ENCODE data around the gene GPC6. TPM values are rescaled to one million over a fixed set of nuclear protein-coding genes. Genes with fewer than 3 reads are reported as not detected.

Gene GPC6
- polyA plus RNA-seq, 1 of the 3 experiments (the other 2 are of a cell fraction): 6.7 TPM

DNA sequence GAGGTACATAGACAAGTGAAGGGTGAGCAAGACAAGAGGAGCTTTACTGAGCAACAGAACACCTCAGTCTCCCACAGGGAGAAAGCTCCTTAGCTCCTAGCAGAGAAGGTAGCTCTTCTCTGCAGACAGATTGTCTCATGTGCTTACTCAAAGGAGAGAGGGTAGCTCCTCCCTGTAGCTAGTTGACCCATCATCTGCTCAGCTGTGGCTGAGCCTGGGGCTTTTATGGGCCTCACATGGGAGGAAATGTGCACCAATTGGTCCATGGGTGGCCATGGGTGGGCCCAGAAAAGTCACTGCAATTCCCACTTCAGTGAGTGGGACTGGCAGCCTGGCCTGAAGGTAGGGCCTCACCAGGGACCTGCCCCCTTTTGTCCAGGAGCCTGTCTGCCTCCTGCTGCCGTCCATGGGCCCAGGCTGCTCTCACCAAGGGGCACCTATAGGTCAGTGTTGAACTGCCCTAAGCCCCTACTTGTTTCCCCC lies 246.2 kb downstream of the GPC6 start:
- H3K4me3 ChIP-seq (ENCODE audit: low read depth in 2 of 2, low read length in 1 of 2): no peak overlapping the region
- H3K9me3 ChIP-seq: peaks cover 4% of the 10 kb centered on the region; the same call in 1 of the 2 replicates
- POLR2A ChIA-PET: no interaction called here
- DNase-seq: no peak
- no peaks in the 10 kb centered on the region for H3K9me2 ChIP-seq
- H3K27ac ChIP-seq (ENCODE audit: low read depth in 2 of 2, low read length in 1 of 2): no peak overlapping the region
- TF ChIP-seq, protein P1, sequence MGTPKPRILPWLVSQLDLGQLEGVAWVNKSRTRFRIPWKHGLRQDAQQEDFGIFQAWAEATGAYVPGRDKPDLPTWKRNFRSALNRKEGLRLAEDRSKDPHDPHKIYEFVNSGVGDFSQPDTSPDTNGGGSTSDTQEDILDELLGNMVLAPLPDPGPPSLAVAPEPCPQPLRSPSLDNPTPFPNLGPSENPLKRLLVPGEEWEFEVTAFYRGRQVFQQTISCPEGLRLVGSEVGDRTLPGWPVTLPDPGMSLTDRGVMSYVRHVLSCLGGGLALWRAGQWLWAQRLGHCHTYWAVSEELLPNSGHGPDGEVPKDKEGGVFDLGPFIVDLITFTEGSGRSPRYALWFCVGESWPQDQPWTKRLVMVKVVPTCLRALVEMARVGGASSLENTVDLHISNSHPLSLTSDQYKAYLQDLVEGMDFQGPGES (IDR thresholded peaks at IDR 0.05; ENCODE audit: low read depth, low read length): no peak
- TF ChIP-seq GATA2 (CRISPR knock-in tag; IDR thresholded peaks at IDR 0.05): no peak
- TF ChIP-seq, protein P2, sequence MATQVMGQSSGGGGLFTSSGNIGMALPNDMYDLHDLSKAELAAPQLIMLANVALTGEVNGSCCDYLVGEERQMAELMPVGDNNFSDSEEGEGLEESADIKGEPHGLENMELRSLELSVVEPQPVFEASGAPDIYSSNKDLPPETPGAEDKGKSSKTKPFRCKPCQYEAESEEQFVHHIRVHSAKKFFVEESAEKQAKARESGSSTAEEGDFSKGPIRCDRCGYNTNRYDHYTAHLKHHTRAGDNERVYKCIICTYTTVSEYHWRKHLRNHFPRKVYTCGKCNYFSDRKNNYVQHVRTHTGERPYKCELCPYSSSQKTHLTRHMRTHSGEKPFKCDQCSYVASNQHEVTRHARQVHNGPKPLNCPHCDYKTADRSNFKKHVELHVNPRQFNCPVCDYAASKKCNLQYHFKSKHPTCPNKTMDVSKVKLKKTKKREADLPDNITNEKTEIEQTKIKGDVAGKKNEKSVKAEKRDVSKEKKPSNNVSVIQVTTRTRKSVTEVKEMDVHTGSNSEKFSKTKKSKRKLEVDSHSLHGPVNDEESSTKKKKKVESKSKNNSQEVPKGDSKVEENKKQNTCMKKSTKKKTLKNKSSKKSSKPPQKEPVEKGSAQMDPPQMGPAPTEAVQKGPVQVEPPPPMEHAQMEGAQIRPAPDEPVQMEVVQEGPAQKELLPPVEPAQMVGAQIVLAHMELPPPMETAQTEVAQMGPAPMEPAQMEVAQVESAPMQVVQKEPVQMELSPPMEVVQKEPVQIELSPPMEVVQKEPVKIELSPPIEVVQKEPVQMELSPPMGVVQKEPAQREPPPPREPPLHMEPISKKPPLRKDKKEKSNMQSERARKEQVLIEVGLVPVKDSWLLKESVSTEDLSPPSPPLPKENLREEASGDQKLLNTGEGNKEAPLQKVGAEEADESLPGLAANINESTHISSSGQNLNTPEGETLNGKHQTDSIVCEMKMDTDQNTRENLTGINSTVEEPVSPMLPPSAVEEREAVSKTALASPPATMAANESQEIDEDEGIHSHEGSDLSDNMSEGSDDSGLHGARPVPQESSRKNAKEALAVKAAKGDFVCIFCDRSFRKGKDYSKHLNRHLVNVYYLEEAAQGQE (IDR thresholded peaks at IDR 0.05; ENCODE audit: low read depth, low read length): no peak
- no peak for TF ChIP-seq TCF12 (IDR thresholded peaks at IDR 0.05)
- TF ChIP-seq MEF2A (IDR thresholded peaks at IDR 0.05; ENCODE audit: borderline replicate concordance, low read depth): no peak
- TF ChIP-seq EZH2phosphoT487 (IDR thresholded peaks at IDR 0.05; ENCODE audit: borderline replicate concordance, low read depth): no peak
- no peak for TF ChIP-seq ELF1 (IDR thresholded peaks at IDR 0.05)
- TF ChIP-seq YY1 (IDR thresholded peaks at IDR 0.05; ENCODE audit: low read depth): no peak
- TF ChIP-seq RFX5 (IDR thresholded peaks at IDR 0.05; ENCODE audit: low read length): no peak
- TF ChIP-seq, protein P3, sequence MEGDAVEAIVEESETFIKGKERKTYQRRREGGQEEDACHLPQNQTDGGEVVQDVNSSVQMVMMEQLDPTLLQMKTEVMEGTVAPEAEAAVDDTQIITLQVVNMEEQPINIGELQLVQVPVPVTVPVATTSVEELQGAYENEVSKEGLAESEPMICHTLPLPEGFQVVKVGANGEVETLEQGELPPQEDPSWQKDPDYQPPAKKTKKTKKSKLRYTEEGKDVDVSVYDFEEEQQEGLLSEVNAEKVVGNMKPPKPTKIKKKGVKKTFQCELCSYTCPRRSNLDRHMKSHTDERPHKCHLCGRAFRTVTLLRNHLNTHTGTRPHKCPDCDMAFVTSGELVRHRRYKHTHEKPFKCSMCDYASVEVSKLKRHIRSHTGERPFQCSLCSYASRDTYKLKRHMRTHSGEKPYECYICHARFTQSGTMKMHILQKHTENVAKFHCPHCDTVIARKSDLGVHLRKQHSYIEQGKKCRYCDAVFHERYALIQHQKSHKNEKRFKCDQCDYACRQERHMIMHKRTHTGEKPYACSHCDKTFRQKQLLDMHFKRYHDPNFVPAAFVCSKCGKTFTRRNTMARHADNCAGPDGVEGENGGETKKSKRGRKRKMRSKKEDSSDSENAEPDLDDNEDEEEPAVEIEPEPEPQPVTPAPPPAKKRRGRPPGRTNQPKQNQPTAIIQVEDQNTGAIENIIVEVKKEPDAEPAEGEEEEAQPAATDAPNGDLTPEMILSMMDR (IDR thresholded peaks at IDR 0.05): no peak
- no peak for TF ChIP-seq FOXM1 (IDR thresholded peaks at IDR 0.05; ENCODE audit: low read depth)
- TF ChIP-seq FOXJ3 (CRISPR knock-in tag; IDR thresholded peaks at IDR 0.05): no peak
- TF ChIP-seq RXRA (IDR thresholded peaks at IDR 0.05; ENCODE audit: borderline replicate concordance, low read depth): no peak
- TF ChIP-seq, protein P4, sequence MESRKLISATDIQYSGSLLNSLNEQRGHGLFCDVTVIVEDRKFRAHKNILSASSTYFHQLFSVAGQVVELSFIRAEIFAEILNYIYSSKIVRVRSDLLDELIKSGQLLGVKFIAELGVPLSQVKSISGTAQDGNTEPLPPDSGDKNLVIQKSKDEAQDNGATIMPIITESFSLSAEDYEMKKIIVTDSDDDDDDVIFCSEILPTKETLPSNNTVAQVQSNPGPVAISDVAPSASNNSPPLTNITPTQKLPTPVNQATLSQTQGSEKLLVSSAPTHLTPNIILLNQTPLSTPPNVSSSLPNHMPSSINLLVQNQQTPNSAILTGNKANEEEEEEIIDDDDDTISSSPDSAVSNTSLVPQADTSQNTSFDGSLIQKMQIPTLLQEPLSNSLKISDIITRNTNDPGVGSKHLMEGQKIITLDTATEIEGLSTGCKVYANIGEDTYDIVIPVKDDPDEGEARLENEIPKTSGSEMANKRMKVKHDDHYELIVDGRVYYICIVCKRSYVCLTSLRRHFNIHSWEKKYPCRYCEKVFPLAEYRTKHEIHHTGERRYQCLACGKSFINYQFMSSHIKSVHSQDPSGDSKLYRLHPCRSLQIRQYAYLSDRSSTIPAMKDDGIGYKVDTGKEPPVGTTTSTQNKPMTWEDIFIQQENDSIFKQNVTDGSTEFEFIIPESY (IDR thresholded peaks at IDR 0.05; ENCODE audit: borderline replicate concordance, low read depth): no peak
- no peak for TF ChIP-seq EP300 (IDR thresholded peaks at IDR 0.05; ENCODE audit: borderline replicate concordance in 1 of 2, low read depth in 1 of 2, low read length in 1 of 2)
- TF ChIP-seq, protein P5, sequence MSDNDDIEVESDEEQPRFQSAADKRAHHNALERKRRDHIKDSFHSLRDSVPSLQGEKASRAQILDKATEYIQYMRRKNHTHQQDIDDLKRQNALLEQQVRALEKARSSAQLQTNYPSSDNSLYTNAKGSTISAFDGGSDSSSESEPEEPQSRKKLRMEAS (IDR thresholded peaks at IDR 0.05; ENCODE audit: low read depth): no peak
- TF ChIP-seq, protein P6, sequence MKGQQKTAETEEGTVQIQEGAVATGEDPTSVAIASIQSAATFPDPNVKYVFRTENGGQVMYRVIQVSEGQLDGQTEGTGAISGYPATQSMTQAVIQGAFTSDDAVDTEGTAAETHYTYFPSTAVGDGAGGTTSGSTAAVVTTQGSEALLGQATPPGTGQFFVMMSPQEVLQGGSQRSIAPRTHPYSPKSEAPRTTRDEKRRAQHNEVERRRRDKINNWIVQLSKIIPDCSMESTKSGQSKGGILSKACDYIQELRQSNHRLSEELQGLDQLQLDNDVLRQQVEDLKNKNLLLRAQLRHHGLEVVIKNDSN (IDR thresholded peaks at IDR 0.05; ENCODE audit: borderline replicate concordance, low read depth): no peak
- no peaks in the 10 kb centered on the region for H4K20me1 ChIP-seq (ENCODE audit: insufficient read depth)
- H3K79me2 ChIP-seq (ENCODE audit: insufficient read depth): no peaks in the 10 kb centered on the region
- H2AFZ ChIP-seq (ENCODE audit: low read depth): no peak overlapping the region
- peaks cover 5 to 8% of the 10 kb centered on the region in 2 experiments; a peak in 3 of 4 replicates for H3K4me1 ChIP-seq (ENCODE audit: control insufficient read depth in 1 of 2, insufficient read depth in 2 of 2, low read depth in 1 of 2, low read length in 1 of 2)
- no peak overlapping the region for H3K4me2 ChIP-seq
- H3F3A ChIP-seq (replicated peaks; ENCODE audit: insufficient read depth): peaks cover 6% of the 10 kb centered on the region
- no peaks in the 10 kb centered on the region for H3K27me3 ChIP-seq (ENCODE audit: insufficient read depth)
- H3K9ac ChIP-seq: no peak overlapping the region
- 33% methylated on average over 1 of the region's 1 CpG for WGBS (ENCODE audit: low lambda C conversion rate)
- H3K36me3 ChIP-seq (replicated peaks in 1 of 2; ENCODE audit: control insufficient read depth in 1 of 2, insufficient read depth in 2 of 2, low read length in 1 of 2): no peaks in the 10 kb centered on the region
- CTCF ChIA-PET: interaction anchor here (1.5 kb wide), 1 partner anchor 608 kb away, joined by 3 read pairs; no protein-coding TSS in a partner anchor
